K562 (cell line): ENCODE data around the gene C1R. TPM values are rescaled to one million over a fixed set of nuclear protein-coding genes. Genes with fewer than 3 reads are reported as not detected.

Experiments
- ATF6 ChIP-seq: sonication (generic); formaldehyde crosslinking; IDR thresholded peaks from 2 replicates; pipeline ENCODE4 v1.4.0; 2020; ENCODE audit warnings: mild to moderate bottlenecking, missing genetic modification reagents
- FOXP1 ChIP-seq: sonication (generic); formaldehyde crosslinking; IDR thresholded peaks from 2 replicates; pipeline ENCODE4 v1.8.0; 2022; ENCODE audit warnings: mild to moderate bottlenecking, missing genetic modification reagents
- JUN ChIP-seq, 2 experiments: sonication (generic) in 1 of 2; formaldehyde crosslinking in 1 of 2; IDR thresholded peaks; 2 replicates each; pipeline versions ENCODE4 v1.6.1 to v1.8.0; 2012 to 2022; ENCODE audit warnings: borderline replicate concordance in 2 of 2, mild to moderate bottlenecking in 2 of 2, improper control_type of control experiment in 1 of 2, low read depth in 1 of 2, low read length in 1 of 2, missing genetic modification reagents in 1 of 2
- KDM1A ChIP-seq, 2 experiments: fragments of 450-650 bp; IDR thresholded peaks; 2 replicates each; pipeline ENCODE4 v1.6.1; 2016; ENCODE audit warnings: mild to moderate bottlenecking in 2 of 2
- MAX ChIP-seq: sonication (generic); formaldehyde crosslinking; IDR thresholded peaks from 2 replicates; pipeline ENCODE4 v1.9.0; 2022; ENCODE audit warnings: mild to moderate bottlenecking, missing genetic modification reagents
- NFE2 ChIP-seq: IDR thresholded peaks from 2 replicates; pipeline ENCODE4 v1.6.1; 2014; ENCODE audit warnings: antibody characterized with exemption, low read depth
- NKRF ChIP-seq: fragments of 450-650 bp; IDR thresholded peaks from 2 replicates; pipeline ENCODE4 v1.6.1; 2016; ENCODE audit warnings: borderline replicate concordance
- POLR2H ChIP-seq: IDR thresholded peaks from 2 replicates; pipeline ENCODE4 v1.6.1; 2016; ENCODE audit warnings: missing genetic modification characterization, low read depth, mild to moderate bottlenecking, control low read depth, missing compliant biosample characterization, moderate library complexity
- RNF2 ChIP-seq: sonication (generic); IDR thresholded peaks from 2 replicates; pipeline ENCODE4 v1.6.1; 2016
- TEAD4 ChIP-seq, 2 experiments: sonication (generic) in 1 of 2; formaldehyde crosslinking in 1 of 2; IDR thresholded peaks; 2 replicates each; pipeline versions ENCODE4 v1.6.1 to v1.8.0; 2012 to 2022; ENCODE audit warnings: borderline replicate concordance in 1 of 2, inconsistent platforms in 1 of 2, low read length in 1 of 2, mild to moderate bottlenecking in 1 of 2, missing genetic modification reagents in 1 of 2
- ZFX ChIP-seq: sonication (generic); formaldehyde crosslinking; IDR thresholded peaks from 2 replicates; pipeline ENCODE4 v1.8.0; 2022; ENCODE audit warnings: mild to moderate bottlenecking, missing genetic modification reagents, moderate library complexity
- ZNF639 ChIP-seq, 2 experiments: fragments of 200-800 bp in 1 of 2; sonication (Bioruptor generic) in 1 of 2; sonication (generic) in 1 of 2; formaldehyde crosslinking in 1 of 2; IDR thresholded peaks in 1 of 2; conservative IDR thresholded peaks in 1 of 2; 2 replicates each; pipeline versions ENCODE4 v1.5.0 to v1.6.1; 2016 to 2020; ENCODE audit warnings: missing compliant biosample characterization in 1 of 2, missing genetic modification characterization in 1 of 2, missing genetic modification reagents in 1 of 2
- ZNF717 ChIP-seq: fragments of 250-450 bp; sonication (Bioruptor Pico); IDR thresholded peaks from 2 replicates; pipeline ENCODE4 v1.5.0; 2021
- ZNF766 ChIP-seq: fragments of 200-800 bp; sonication (Bioruptor generic); conservative IDR thresholded peaks from 2 replicates; pipeline ENCODE4 v1.6.1; 2016; ENCODE audit warnings: missing genetic modification characterization, missing compliant biosample characterization
- polyA plus RNA-seq, 8 experiments: library from polyadenylated mRNA; depleted of rRNA in 4 of 8; stranded (reverse) in 5 of 8; unstranded in 3 of 8; fragments of >200 nt; fragmentation: Nextera tagmentation in 2 of 8; fragmentation: Illumina TruSeq in 1 of 8; extraction: Ambion mirVana in 2 of 8; extraction: Trizol in 1 of 8; gene quantifications; 2 replicates each; pipeline versions ENCODE4 v1.2.1 to v1.2.3, GENCODE V29; 2011 to 2014; ENCODE audit warnings: inconsistent platforms in 1 of 8, missing spikeins in 1 of 8
- total RNA-seq, 7 experiments: library from RNA; depleted of rRNA in 6 of 7; stranded (reverse); fragments of >200 nt in 6 of 7; fragmentation: Illumina TruSeq in 2 of 7; extraction: Trizol in 2 of 7; gene quantifications; 2 replicates each; pipeline versions ENCODE4 v1.2.1 to v1.2.3, GENCODE V29; 2011 to 2021; ENCODE audit warnings: low replicate concordance in 1 of 7
- TF ChIP-seq, protein P1 (sequence below): sonication (generic); formaldehyde crosslinking; IDR thresholded peaks from 2 replicates; pipeline ENCODE4 v1.8.0; 2022; ENCODE audit warnings: mild to moderate bottlenecking, missing genetic modification reagents

Gene C1R
- total and polyA plus RNA-seq, 9 of the 15 experiments (the other 6 are each of a cell fraction or from before 2014, with no cell fraction given) = 0.07 to 1.0 (median 0.33) TPM; not detected in 1

- TF ChIP-seq ZNF766 (CRISPR knock-in tag) (0 out of 2 replicates have a peak, but pooled peaks have one; percentile 27), NFE2 (no peak), JUN (IDR thresholded peaks at IDR 0.05; ENCODE audit: borderline replicate concordance, low read depth, low read length) (no peak), JUN (CRISPR knock-in tag; IDR thresholded peaks at IDR 0.05; ENCODE audit: borderline replicate concordance) (no peak), MAX (CRISPR knock-in tag) (no peak), FOXP1 (CRISPR knock-in tag) (no peak), NKRF (no peak), TEAD4 (IDR thresholded peaks at IDR 0.05; ENCODE audit: low read length) (peak; percentile 27; the same call in 1 of the 2 replicates), TEAD4 (CRISPR knock-in tag; IDR thresholded peaks at IDR 0.05; ENCODE audit: borderline replicate concordance) (no peak), RNF2 (0 out of 2 replicates have a peak, but pooled peaks have one; percentile 42), ZNF639 (CRISPR knock-in tag; conservative IDR thresholded peaks at IDR 0.05 in 1 of 2, IDR thresholded peaks at IDR 0.05 in 1 of 2) (no peak), POLR2H (0 out of 2 replicates have a peak, but pooled peaks have one; percentile 29), ZFX (CRISPR knock-in tag) (no peak; the same call in none of the 2 replicates), KDM1A (IDR thresholded peaks at IDR 0.05) (0 out of 4 replicates have a peak, but pooled peaks of 1 of the 2 experiments have one; percentile 46), ATF6 (CRISPR knock-in tag) (no peak), ZNF717 (CRISPR knock-in tag) (no peak)
- TF ChIP-seq, protein P1, sequence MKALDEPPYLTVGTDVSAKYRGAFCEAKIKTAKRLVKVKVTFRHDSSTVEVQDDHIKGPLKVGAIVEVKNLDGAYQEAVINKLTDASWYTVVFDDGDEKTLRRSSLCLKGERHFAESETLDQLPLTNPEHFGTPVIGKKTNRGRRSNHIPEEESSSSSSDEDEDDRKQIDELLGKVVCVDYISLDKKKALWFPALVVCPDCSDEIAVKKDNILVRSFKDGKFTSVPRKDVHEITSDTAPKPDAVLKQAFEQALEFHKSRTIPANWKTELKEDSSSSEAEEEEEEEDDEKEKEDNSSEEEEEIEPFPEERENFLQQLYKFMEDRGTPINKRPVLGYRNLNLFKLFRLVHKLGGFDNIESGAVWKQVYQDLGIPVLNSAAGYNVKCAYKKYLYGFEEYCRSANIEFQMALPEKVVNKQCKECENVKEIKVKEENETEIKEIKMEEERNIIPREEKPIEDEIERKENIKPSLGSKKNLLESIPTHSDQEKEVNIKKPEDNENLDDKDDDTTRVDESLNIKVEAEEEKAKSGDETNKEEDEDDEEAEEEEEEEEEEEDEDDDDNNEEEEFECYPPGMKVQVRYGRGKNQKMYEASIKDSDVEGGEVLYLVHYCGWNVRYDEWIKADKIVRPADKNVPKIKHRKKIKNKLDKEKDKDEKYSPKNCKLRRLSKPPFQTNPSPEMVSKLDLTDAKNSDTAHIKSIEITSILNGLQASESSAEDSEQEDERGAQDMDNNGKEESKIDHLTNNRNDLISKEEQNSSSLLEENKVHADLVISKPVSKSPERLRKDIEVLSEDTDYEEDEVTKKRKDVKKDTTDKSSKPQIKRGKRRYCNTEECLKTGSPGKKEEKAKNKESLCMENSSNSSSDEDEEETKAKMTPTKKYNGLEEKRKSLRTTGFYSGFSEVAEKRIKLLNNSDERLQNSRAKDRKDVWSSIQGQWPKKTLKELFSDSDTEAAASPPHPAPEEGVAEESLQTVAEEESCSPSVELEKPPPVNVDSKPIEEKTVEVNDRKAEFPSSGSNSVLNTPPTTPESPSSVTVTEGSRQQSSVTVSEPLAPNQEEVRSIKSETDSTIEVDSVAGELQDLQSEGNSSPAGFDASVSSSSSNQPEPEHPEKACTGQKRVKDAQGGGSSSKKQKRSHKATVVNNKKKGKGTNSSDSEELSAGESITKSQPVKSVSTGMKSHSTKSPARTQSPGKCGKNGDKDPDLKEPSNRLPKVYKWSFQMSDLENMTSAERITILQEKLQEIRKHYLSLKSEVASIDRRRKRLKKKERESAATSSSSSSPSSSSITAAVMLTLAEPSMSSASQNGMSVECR (CRISPR knock-in tag) = no peak
Observed at GRCh38 chr12:7108796-7109571, 16.7 kb upstream of the C1R start, which contains the start of gene C1RL (continued).
